Caco-2 (cell line): ENCODE data around the gene MDFIC2. TPM values are rescaled to one million over a fixed set of nuclear protein-coding genes. Genes with fewer than 3 reads are reported as not detected.

Experiments
- BruUV-seq: library from RNA; stranded (reverse); fragments of 400-500 nt; replicated peaks from 2 replicates; lab custom pipeline; 2021; lab: Mats Ljungman, UMichigan
- CTCF ChIA-PET: fragments of 300-600 bp; sonication (Branson Sonifier 250); formaldehyde crosslinking; loops from one replicate; lab custom pipeline; 2022; ENCODE audit warnings: antibody characterized with exemption; lab: Charles Lee
- POLR2A ChIA-PET: fragments of 300-600 bp; sonication (Branson Sonifier 250); formaldehyde crosslinking; loops from one replicate; lab custom pipeline; 2022; ENCODE audit warnings: antibody characterized with exemption; lab: Charles Lee
- DNase-seq, 2 experiments: peaks; one replicate each; pipeline versions ENCODE4 v3.0.0 to v3.0.0-alpha.2; 2020 to 2022
- H3K27me3 ChIP-seq: replicated peaks from 2 replicates; pipeline ENCODE4 v1.6.0; 2011; ENCODE audit warnings: low read length; ENCODE audit not compliant: control insufficient read depth, insufficient read depth
- H3K36me3 ChIP-seq: 2 replicates; pipeline ENCODE4 v1.5.1; 2011; ENCODE audit warnings: low read length; ENCODE audit not compliant: control insufficient read depth, insufficient read depth
- H3K4me1 ChIP-seq: fragments of 250-450 bp; sonication (Bioruptor Pico); 2 replicates; pipeline ENCODE4 v1.5.1; 2020; ENCODE audit warnings: mild to moderate bottlenecking
- H3K4me3 ChIP-seq: 2 replicates; pipeline ENCODE4 v1.5.1; 2011; ENCODE audit warnings: low read depth, mild to moderate bottlenecking, control low read depth, low read length
- H3K9me3 ChIP-seq: fragments of 250-450 bp; sonication (Bioruptor Pico); 2 replicates; pipeline ENCODE4 v1.5.1; 2020; ENCODE audit warnings: mild to moderate bottlenecking, moderate library complexity
- H3K27ac Mint-ChIP-seq: one replicate; pipeline ENCODE4 v1.8.0; 2022; ENCODE audit warnings: mixed read lengths; ENCODE audit not compliant: unreplicated experiment
- H3K27me3 Mint-ChIP-seq: one replicate; pipeline ENCODE4 v1.8.0; 2022; ENCODE audit warnings: mixed read lengths; ENCODE audit not compliant: insufficient read depth, unreplicated experiment
- H3K36me3 Mint-ChIP-seq: one replicate; pipeline ENCODE4 v1.8.0; 2022; ENCODE audit warnings: mild to moderate bottlenecking, mixed read lengths; ENCODE audit not compliant: insufficient read depth, unreplicated experiment
- H3K4me1 Mint-ChIP-seq: one replicate; pipeline ENCODE4 v1.8.0; 2022; ENCODE audit warnings: low read depth, mixed read lengths; ENCODE audit not compliant: unreplicated experiment
- H3K4me3 Mint-ChIP-seq: one replicate; pipeline ENCODE4 v1.8.0; 2022; ENCODE audit warnings: mild to moderate bottlenecking, moderate library complexity, mixed read lengths; ENCODE audit not compliant: unreplicated experiment
- H3K9me3 Mint-ChIP-seq: one replicate; pipeline ENCODE4 v1.8.0; 2022; ENCODE audit warnings: mixed read lengths; ENCODE audit not compliant: unreplicated experiment
- intact Hi-C: fragments of 100-400 bp; cut with micrococcal nuclease; formaldehyde crosslinking; loops from one replicate; pipeline ENCODE4 v1.10.0; 2022; ENCODE audit not compliant: unreplicated experiment
- total RNA-seq: library from RNA; stranded (reverse); gene quantifications from 2 replicates; pipeline ENCODE4 v1.2.3, GENCODE V29; 2022
- TF ChIP-seq, protein P1 (sequence below), 2 experiments: fragments of 200-600 bp in 1 of 2; IDR thresholded peaks; 1 replicate in 1 of 2; 2 replicates in 1 of 2; pipeline versions ENCODE4 v1.5.1 to v1.8.0; 2011 to 2022; ENCODE audit warnings: antibody characterized with exemption in 1 of 2, control low read depth in 1 of 2, inconsistent platforms in 1 of 2, low read depth in 1 of 2, low read length in 1 of 2, mild to moderate bottlenecking in 1 of 2, moderate library complexity in 1 of 2; ENCODE audit not compliant: insufficient read depth in 1 of 2, severe bottlenecking in 1 of 2, unreplicated experiment in 1 of 2

MDFIC2 gene
- total RNA-seq, 1 experiment from 2014 or later: not detected

GRCh38 chr3:70261283-70261682 lies 51.2 kb downstream of the MDFIC2 start:
- intact Hi-C loops: no loop called here
- H3K27me3 Mint-ChIP-seq: peaks cover 3% of the 10 kb centered on the region

GRCh38 chr3:70256566-70256965 lies 55.9 kb downstream of the MDFIC2 start:
- no peaks in the 10 kb centered on the region for H3K4me1 Mint-ChIP-seq
- Histone ChIP-seq H3K36me3 (no peaks in the 10 kb centered on the region), H3K4me1 (no peaks in the 10 kb centered on the region), H3K4me3 (no peak overlapping the region), H3K9me3 (no peaks in the 10 kb centered on the region), H3K27me3 (no peaks in the 10 kb centered on the region)
- TF ChIP-seq, protein P1, sequence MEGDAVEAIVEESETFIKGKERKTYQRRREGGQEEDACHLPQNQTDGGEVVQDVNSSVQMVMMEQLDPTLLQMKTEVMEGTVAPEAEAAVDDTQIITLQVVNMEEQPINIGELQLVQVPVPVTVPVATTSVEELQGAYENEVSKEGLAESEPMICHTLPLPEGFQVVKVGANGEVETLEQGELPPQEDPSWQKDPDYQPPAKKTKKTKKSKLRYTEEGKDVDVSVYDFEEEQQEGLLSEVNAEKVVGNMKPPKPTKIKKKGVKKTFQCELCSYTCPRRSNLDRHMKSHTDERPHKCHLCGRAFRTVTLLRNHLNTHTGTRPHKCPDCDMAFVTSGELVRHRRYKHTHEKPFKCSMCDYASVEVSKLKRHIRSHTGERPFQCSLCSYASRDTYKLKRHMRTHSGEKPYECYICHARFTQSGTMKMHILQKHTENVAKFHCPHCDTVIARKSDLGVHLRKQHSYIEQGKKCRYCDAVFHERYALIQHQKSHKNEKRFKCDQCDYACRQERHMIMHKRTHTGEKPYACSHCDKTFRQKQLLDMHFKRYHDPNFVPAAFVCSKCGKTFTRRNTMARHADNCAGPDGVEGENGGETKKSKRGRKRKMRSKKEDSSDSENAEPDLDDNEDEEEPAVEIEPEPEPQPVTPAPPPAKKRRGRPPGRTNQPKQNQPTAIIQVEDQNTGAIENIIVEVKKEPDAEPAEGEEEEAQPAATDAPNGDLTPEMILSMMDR (IDR thresholded peaks at IDR 0.05; ENCODE audit: insufficient read depth in 1 of 2, low read depth in 1 of 2, low read length in 1 of 2, severe bottlenecking in 1 of 2, unreplicated experiment in 1 of 2): no peak
- DNase-seq: no peak
- no peak overlapping the region for H3K27ac Mint-ChIP-seq
- BruUV-seq: no TSS peak
- H3K36me3 Mint-ChIP-seq: no peaks in the 10 kb centered on the region
- ChIA-PET CTCF (no interaction called here), POLR2A (no interaction called here)
- H3K4me3 Mint-ChIP-seq: no peak overlapping the region
- peaks cover 11% of the 10 kb centered on the region for H3K9me3 Mint-ChIP-seq
- H3K27me3 Mint-ChIP-seq: peaks cover 3% of the 10 kb centered on the region
- intact Hi-C loops: no loop called here

More at GRCh38 chr3:70261283-70261682, 51.2 kb downstream of the MDFIC2 start:
- peaks cover 8% of the 10 kb centered on the region for H3K4me1 ChIP-seq
- H3K9me3 ChIP-seq: no peaks in the 10 kb centered on the region
- no peak overlapping the region for H3K4me3 ChIP-seq
- POLR2A ChIA-PET: no interaction called here
- Mint-ChIP-seq H3K4me3 (no peak overlapping the region), H3K9me3 (peaks cover 11% of the 10 kb centered on the region), H3K4me1 (peaks cover 6% of the 10 kb centered on the region), H3K27ac (no peak overlapping the region), H3K36me3 (no peaks in the 10 kb centered on the region)
- BruUV-seq: no TSS peak
- CTCF ChIA-PET: no interaction called here
- H3K36me3 ChIP-seq: no peaks in the 10 kb centered on the region
- TF ChIP-seq, protein P1 (IDR thresholded peaks at IDR 0.05; ENCODE audit: insufficient read depth in 1 of 2, low read depth in 1 of 2, low read length in 1 of 2, severe bottlenecking in 1 of 2, unreplicated experiment in 1 of 2): no peak
- no peak for DNase-seq
- H3K27me3 ChIP-seq: no peaks in the 10 kb centered on the region

DNA sequence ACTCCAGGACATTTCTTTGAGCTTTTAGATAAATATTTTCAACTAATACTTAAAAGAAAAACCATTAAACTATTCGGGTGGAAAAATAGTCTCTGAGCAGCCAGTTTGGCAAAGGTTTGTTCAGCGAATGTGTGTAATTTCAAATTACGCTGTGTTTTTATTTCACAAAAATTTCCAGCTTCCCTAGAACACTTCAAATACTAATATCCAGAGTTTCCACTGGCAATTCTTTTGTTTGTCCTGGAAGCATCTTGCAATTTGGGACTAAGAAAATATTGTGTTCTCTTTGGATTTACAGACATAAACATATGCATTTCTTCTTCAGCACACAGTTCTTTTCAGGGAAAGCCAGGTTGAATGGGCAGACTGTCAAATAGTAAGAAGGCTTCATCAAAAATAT lies 61.9 kb downstream of the MDFIC2 start:
- H3K27ac Mint-ChIP-seq: no peak overlapping the region
- H3K4me1 Mint-ChIP-seq: no peaks in the 10 kb centered on the region
- no peaks in the 10 kb centered on the region for H3K9me3 ChIP-seq
- H3K27me3 ChIP-seq: no peaks in the 10 kb centered on the region
- TF ChIP-seq, protein P1 (IDR thresholded peaks at IDR 0.05; ENCODE audit: insufficient read depth in 1 of 2, low read depth in 1 of 2, low read length in 1 of 2, severe bottlenecking in 1 of 2, unreplicated experiment in 1 of 2): no peak
- BruUV-seq: no TSS peak
- DNase-seq: no peak
- intact Hi-C loops: no loop called here
- H3K27me3 Mint-ChIP-seq: peaks cover 7% of the 10 kb centered on the region
- H3K4me3 Mint-ChIP-seq: no peak overlapping the region
- no peaks in the 10 kb centered on the region for H3K36me3 ChIP-seq
- no peaks in the 10 kb centered on the region for H3K36me3 Mint-ChIP-seq
- H3K9me3 Mint-ChIP-seq: no peaks in the 10 kb centered on the region
- CTCF ChIA-PET: no interaction called here
- H3K4me3 ChIP-seq: no peak overlapping the region
- POLR2A ChIA-PET: no interaction called here
- no peaks in the 10 kb centered on the region for H3K4me1 ChIP-seq
